Measurements from ENCODE around the gene GRM1. TPM values are rescaled to one million over a fixed set of nuclear protein-coding genes. Genes with fewer than 3 reads are reported as not detected.

GRM1 gene
- total and polyA plus RNA-seq, 2 experiments from 2014 or later: 0.29 to 0.63 TPM

- Mint-ChIP-seq H3K9me3 (no peaks in the 10 kb centered on the region), H3K27me3 (ENCODE audit: insufficient read depth, low read depth, poor library complexity) (no peaks in the 10 kb centered on the region), H3K36me3 (ENCODE audit: low read depth) (no peaks in the 10 kb centered on the region), H3K27ac (no peak overlapping the region), H3K4me1 (no peaks in the 10 kb centered on the region), H3K4me3 (no peak overlapping the region)
- no peaks in the 10 kb centered on the region for H3K27me3 ChIP-seq (ENCODE audit: insufficient read depth)
- no peaks in the 10 kb centered on the region for H4K20me1 ChIP-seq (replicated peaks; ENCODE audit: insufficient read depth)
- DNase-seq (ENCODE audit: low spot score): no peak
- no peaks in the 10 kb centered on the region for H3F3A ChIP-seq (replicated peaks; ENCODE audit: low read depth)
- no peaks in the 10 kb centered on the region for H3K4me1 ChIP-seq (ENCODE audit: insufficient read depth)
- no peaks in the 10 kb centered on the region for H3K36me3 ChIP-seq (ENCODE audit: insufficient read depth)
- H3K4me3 ChIP-seq: no peak overlapping the region
- no peaks in the 10 kb centered on the region for H3K79me2 ChIP-seq (replicated peaks; ENCODE audit: insufficient read depth)
- no peak for TF ChIP-seq EZH2phosphoT487 (IDR thresholded peaks at IDR 0.05; ENCODE audit: unreplicated experiment)
- no peak for TF ChIP-seq POLR2AphosphoS5 (IDR thresholded peaks at IDR 0.05; ENCODE audit: low read depth)
- no peak for TF ChIP-seq CREB1 (CRISPR knock-in tag; IDR thresholded peaks at IDR 0.05; ENCODE audit: low read depth)
- TF ChIP-seq ETS1 (IDR thresholded peaks at IDR 0.05): no peak
- TF ChIP-seq ZNF331 (CRISPR knock-in tag; IDR thresholded peaks at IDR 0.05; ENCODE audit: low read depth): no peak
- no peak for TF ChIP-seq REST (IDR thresholded peaks at IDR 0.05; ENCODE audit: unreplicated experiment)
- TF ChIP-seq ZNF114 (CRISPR knock-in tag; IDR thresholded peaks at IDR 0.05): no peak
- TF ChIP-seq STAT1 (IDR thresholded peaks at IDR 0.05; ENCODE audit: unreplicated experiment): no peak
- H3K4me2 ChIP-seq: no peak overlapping the region
- 0 out of 2 replicates have a peak, but pooled peaks cover 4% of the 10 kb centered on the region for H3K9me2 ChIP-seq (ENCODE audit: insufficient read depth)
- ATAC-seq: no peak
- H2AFZ ChIP-seq: no peak overlapping the region
- H3K27ac ChIP-seq (ENCODE audit: low read depth): no peak overlapping the region
Observed at GRCh38 chr6:146161664-146162063, 132.8 kb downstream of the GRM1 start.

- Histone ChIP-seq H2AFZ (no peak overlapping the region), H3K4me3 (no peak overlapping the region), H4K20me1 (replicated peaks; ENCODE audit: insufficient read depth) (no peaks in the 10 kb centered on the region), H3K27ac (ENCODE audit: low read depth) (no peak overlapping the region), H3K79me2 (replicated peaks; ENCODE audit: insufficient read depth) (no peaks in the 10 kb centered on the region), H3K9me2 (ENCODE audit: insufficient read depth) (peaks cover 6% of the 10 kb centered on the region; the same call in 1 of the 2 replicates), H3K4me1 (ENCODE audit: insufficient read depth) (no peaks in the 10 kb centered on the region), H3K36me3 (ENCODE audit: insufficient read depth) (no peaks in the 10 kb centered on the region), H3K4me2 (no peak overlapping the region), H3K27me3 (ENCODE audit: insufficient read depth) (no peaks in the 10 kb centered on the region), H3F3A (replicated peaks; ENCODE audit: low read depth) (no peaks in the 10 kb centered on the region)
- no peaks in the 10 kb centered on the region for H3K4me1 Mint-ChIP-seq
- H3K36me3 Mint-ChIP-seq (ENCODE audit: low read depth): no peaks in the 10 kb centered on the region
- no peak overlapping the region for H3K27ac Mint-ChIP-seq
- H3K27me3 Mint-ChIP-seq (ENCODE audit: insufficient read depth, low read depth, poor library complexity): no peaks in the 10 kb centered on the region
- no peak for DNase-seq (ENCODE audit: low spot score)
- H3K9me3 Mint-ChIP-seq: no peaks in the 10 kb centered on the region
- H3K4me3 Mint-ChIP-seq: no peak overlapping the region
- TF ChIP-seq JUNB (IDR thresholded peaks at IDR 0.05; ENCODE audit: unreplicated experiment): no peak
- TF ChIP-seq ZNF331 (CRISPR knock-in tag; IDR thresholded peaks at IDR 0.05; ENCODE audit: low read depth): no peak
- TF ChIP-seq ZNF114 (CRISPR knock-in tag; IDR thresholded peaks at IDR 0.05): no peak
- TF ChIP-seq REST (IDR thresholded peaks at IDR 0.05; ENCODE audit: unreplicated experiment): no peak
- TF ChIP-seq STAT1 (IDR thresholded peaks at IDR 0.05; ENCODE audit: unreplicated experiment): no peak
- ATAC-seq: no peak
Observed at GRCh38 chr6:146169872-146170271, 141.0 kb downstream of the GRM1 start.
